Loucy (cell line): ENCODE measurements around the gene ACADSB.

Source experiments
- CTCF ChIP-seq: fragments of 200-600 bp; sonication (generic); conservative IDR thresholded peaks from 2 replicates; pipeline ENCODE4 v1.5.1; 2014; ENCODE audit warnings: mild to moderate bottlenecking, antibody characterized with exemption, low read length
- EZH2phosphoT487 ChIP-seq: fragments of 200-600 bp; IDR thresholded peaks from 2 replicates; pipeline ENCODE4 v1.6.1; 2018; ENCODE audit warnings: antibody characterized with exemption, mild to moderate bottlenecking, moderate library complexity, borderline replicate concordance

DNA sequence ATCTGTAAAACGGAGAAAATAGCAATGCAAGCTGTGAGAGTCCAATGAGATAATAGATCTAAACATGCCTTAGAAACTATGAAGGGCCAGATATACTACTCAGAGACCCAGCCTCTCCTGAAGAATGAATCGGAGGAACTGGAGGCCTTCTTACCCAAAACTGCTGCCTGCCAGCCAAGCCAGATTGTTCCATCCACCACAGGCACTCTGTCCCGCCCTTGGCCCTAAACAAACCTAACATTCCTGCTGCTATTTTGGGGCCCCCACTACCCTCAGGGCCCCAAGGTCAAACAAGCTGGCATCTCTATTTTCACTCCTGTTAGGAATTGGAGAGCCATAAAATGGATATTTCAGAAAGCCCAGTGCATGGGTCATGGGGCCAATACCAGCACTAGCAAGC is 79.0 kb downstream of the ACADSB start:
- TF ChIP-seq CTCF: no peak
- TF ChIP-seq EZH2phosphoT487: no peak
